Measurements from ENCODE around the gene COA3.

Gene COA3

GRCh38 chr17:42817866-42818265 lies 19.4 kb upstream of the COA3 start:
- DNase-seq: no peak

GRCh38 chr17:42814633-42815399 lies 16.3 kb upstream of the COA3 start:
- no peak for DNase-seq

- no peak for DNase-seq
Observed at GRCh38 chr17:42809250-42809649, 10.7 kb upstream of the COA3 start.

- no peak for DNase-seq
Observed at GRCh38 chr17:42806249-42806648, 7.7 kb upstream of the COA3 start.

GRCh38 chr17:42804918-42805367 lies 6.4 kb upstream of the COA3 start:
- DNase-seq: peak; percentile 31 to 43

- peak in 1 of 2 experiments; percentile 4 for DNase-seq
Observed at GRCh38 chr17:42803074-42803883, 4.8 kb upstream of the COA3 start.

- no peak for DNase-seq
Observed at GRCh38 chr17:42798011-42798382, 507 bp downstream of the COA3 start.

GRCh38 chr17:42797067-42798007 lies 1.2 kb downstream of the COA3 start:
- DNase-seq: no peak

- no peak for DNase-seq
Observed at GRCh38 chr17:42796066-42796758, 2.3 kb downstream of the COA3 start.

GRCh38 chr17:42795465-42795864 lies 3.0 kb downstream of the COA3 start:
- no peak for DNase-seq

- no peak for DNase-seq
Observed at GRCh38 chr17:42795061-42795460, 3.4 kb downstream of the COA3 start.

- no peak for DNase-seq
Observed at GRCh38 chr17:42792545-42792944, 6.0 kb downstream of the COA3 start.

GRCh38 chr17:42791948-42792347 lies 6.6 kb downstream of the COA3 start:
- DNase-seq: no peak

GRCh38 chr17:42787266-42787665 lies 11.2 kb downstream of the COA3 start:
- DNase-seq: no peak

GRCh38 chr17:42784811-42785592 lies 13.5 kb downstream of the COA3 start:
- no peak for DNase-seq

GRCh38 chr17:42784409-42784808 lies 14.1 kb downstream of the COA3 start:
- DNase-seq: no peak

- DNase-seq: no peak
Observed at GRCh38 chr17:42783791-42784138, 14.7 kb downstream of the COA3 start.

- DNase-seq: no peak
Observed at GRCh38 chr17:42783062-42783790, 15.3 kb downstream of the COA3 start.

- DNase-seq: no peak
Observed at GRCh38 chr17:42782166-42783061, 16.1 kb downstream of the COA3 start.

- DNase-seq: no peak
Observed at GRCh38 chr17:42781639-42782165, 16.8 kb downstream of the COA3 start.
